Subcutaneous adipose tissue (tissue), 4 donors: ENCODE data around the gene SEPTIN10. TPM values are rescaled to one million over a fixed set of nuclear protein-coding genes. Genes with fewer than 3 reads are reported as not detected.

Source experiments
- CTCF ChIP-seq: fragments of 450-650 bp; IDR thresholded peaks from one replicate; pipeline ENCODE4 v1.5.1; 2016; ENCODE audit warnings: low read depth, mild to moderate bottlenecking, control low read depth, antibody characterized with exemption, moderate library complexity
- total RNA-seq, 4 donors: library from RNA; depleted of rRNA; stranded (reverse); fragments of >200 nt; gene quantifications; one replicate each; pipeline ENCODE4 v1.1.0, GENCODE V29; 2016

The SEPTIN10 gene
- total RNA-seq, 4 donors from 2014 or later: 106 to 124 (median 107) TPM

GRCh38 chr2:109519513-109519912, 94.3 kb downstream of the SEPTIN10 start:
- no peak for TF ChIP-seq CTCF

- no peak for TF ChIP-seq CTCF
These were observed 96.5 kb downstream of the SEPTIN10 start for GRCh38 chr2:109517118-109517889.

GRCh38 chr2:109516445-109517117, 97.2 kb downstream of the SEPTIN10 start:
- no peak for TF ChIP-seq CTCF

- TF ChIP-seq CTCF: no peak
These were observed 98.9 kb downstream of the SEPTIN10 start for GRCh38 chr2:109514857-109515256.

GRCh38 chr2:109513749-109514588, 99.8 kb downstream of the SEPTIN10 start:
- TF ChIP-seq CTCF: no peak

- TF ChIP-seq CTCF: no peak
These were observed 100.5 kb downstream of the SEPTIN10 start for GRCh38 chr2:109513230-109513629.

GRCh38 chr2:109512076-109512475, 101.7 kb downstream of the SEPTIN10 start:
- TF ChIP-seq CTCF: no peak
